Nephron progenitor cell (in vitro differentiated cells): ENCODE results near the gene GRAP.
"Not testable (repeated sequence)": the region's sequence is repeated elsewhere in the genome, so short reads cannot be mapped to it uniquely, and the experiment has no call there.

Experiments
- DNase-seq: peaks from one replicate; pipeline ENCODE4 v3.0.0; 2021
- H3K27ac Mint-ChIP-seq: 2 replicates; pipeline ENCODE4 v1.8.0; 2021; ENCODE audit warnings: mild to moderate bottlenecking, moderate library complexity, mixed read lengths
- H3K27me3 Mint-ChIP-seq: 2 replicates; pipeline ENCODE4 v1.8.0; 2021; ENCODE audit warnings: mild to moderate bottlenecking, low read depth, mixed read lengths; ENCODE audit not compliant: poor library complexity
- H3K36me3 Mint-ChIP-seq: 2 replicates; pipeline ENCODE4 v1.8.0; 2021; ENCODE audit warnings: low read depth, mixed read lengths
- H3K4me1 Mint-ChIP-seq: 2 replicates; pipeline ENCODE4 v1.8.0; 2021; ENCODE audit warnings: mixed read lengths
- H3K4me3 Mint-ChIP-seq: 2 replicates; pipeline ENCODE4 v1.8.0; 2021; ENCODE audit warnings: mild to moderate bottlenecking, moderate library complexity, mixed read lengths
- H3K9me3 Mint-ChIP-seq: 2 replicates; pipeline ENCODE4 v1.8.0; 2021; ENCODE audit warnings: mild to moderate bottlenecking, moderate library complexity, mixed read lengths

Gene GRAP

GRCh38 chr17:19062009-19062717 is 15.4 kb upstream of the GRAP start:
- DNase-seq, result peak; percentile 33
- H3K4me1 Mint-ChIP-seq, H3K27ac Mint-ChIP-seq, H3K36me3 Mint-ChIP-seq, H3K4me3 Mint-ChIP-seq, H3K27me3 Mint-ChIP-seq, H3K9me3 Mint-ChIP-seq: not testable (repeated sequence)

- H3K36me3 Mint-ChIP-seq, H3K4me3 Mint-ChIP-seq, DNase-seq, H3K27ac Mint-ChIP-seq, H3K27me3 Mint-ChIP-seq, H3K9me3 Mint-ChIP-seq, H3K4me1 Mint-ChIP-seq: not testable (repeated sequence)
Measured at GRCh38 chr17:19055447-19055846, 8.7 kb upstream of the GRAP start.

- H3K9me3 Mint-ChIP-seq, H3K4me1 Mint-ChIP-seq, H3K36me3 Mint-ChIP-seq, H3K27ac Mint-ChIP-seq, DNase-seq, H3K4me3 Mint-ChIP-seq, H3K27me3 Mint-ChIP-seq: not testable (repeated sequence)
Measured at GRCh38 chr17:19048826-19049225, 2.1 kb upstream of the GRAP start.

DNA sequence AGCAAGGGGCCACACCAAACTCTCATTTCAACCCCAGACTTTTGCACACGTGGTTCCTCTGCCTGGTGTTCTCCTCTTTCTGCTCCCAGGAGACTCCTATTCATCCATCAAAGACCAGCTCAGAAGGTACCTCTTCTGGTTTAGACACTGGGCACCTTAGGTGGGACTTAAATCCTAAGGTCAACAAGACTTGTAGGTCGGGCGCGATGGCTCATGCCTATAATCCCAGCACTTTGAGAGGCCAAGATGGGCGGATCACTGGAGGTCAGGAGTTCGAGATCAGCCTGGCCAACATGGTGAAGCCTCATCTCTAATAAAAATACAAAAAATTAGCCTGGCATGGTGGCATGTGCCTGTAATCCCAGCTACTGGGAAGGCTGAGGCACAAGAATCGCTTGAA is 753 bp upstream of the GRAP start:
- H3K36me3 Mint-ChIP-seq, H3K27me3 Mint-ChIP-seq, H3K4me3 Mint-ChIP-seq, H3K4me1 Mint-ChIP-seq, DNase-seq, H3K9me3 Mint-ChIP-seq, H3K27ac Mint-ChIP-seq: not testable (repeated sequence)

- H3K4me3 Mint-ChIP-seq, H3K27me3 Mint-ChIP-seq, H3K36me3 Mint-ChIP-seq, H3K4me1 Mint-ChIP-seq, H3K27ac Mint-ChIP-seq, DNase-seq, H3K9me3 Mint-ChIP-seq: not testable (repeated sequence)
Measured at GRCh38 chr17:19044643-19045042, 2.1 kb downstream of the GRAP start.

- not testable (repeated sequence) for H3K9me3 Mint-ChIP-seq, H3K27me3 Mint-ChIP-seq, H3K27ac Mint-ChIP-seq, DNase-seq, H3K4me1 Mint-ChIP-seq, H3K36me3 Mint-ChIP-seq, H3K4me3 Mint-ChIP-seq
Measured at GRCh38 chr17:19043032-19043431, 3.7 kb downstream of the GRAP start.

GRCh38 chr17:19042369-19042768 is 4.4 kb downstream of the GRAP start:
- not testable (repeated sequence) for H3K27me3 Mint-ChIP-seq

DNA sequence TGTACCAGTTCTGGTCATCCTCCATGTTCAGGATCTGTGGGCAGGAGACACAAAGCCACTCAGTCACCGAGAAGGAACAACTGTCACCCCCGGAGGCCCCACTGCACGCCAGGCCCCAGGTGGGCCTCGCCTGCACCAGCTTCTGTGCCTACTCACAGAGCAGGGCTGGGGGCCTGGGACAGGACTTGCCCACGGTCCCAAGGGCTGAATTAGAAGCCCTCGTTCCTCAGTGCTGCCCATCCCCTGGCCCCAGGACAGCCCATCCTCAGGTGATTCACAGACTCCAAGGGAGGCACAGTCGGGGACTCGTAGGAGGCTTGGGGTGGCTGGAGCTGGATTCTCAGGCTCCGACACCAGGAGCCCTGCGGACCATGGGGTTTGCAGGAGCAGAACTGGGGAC is 4.9 kb downstream of the GRAP start:
- not testable (repeated sequence) for H3K27ac Mint-ChIP-seq, DNase-seq, H3K27me3 Mint-ChIP-seq, H3K4me1 Mint-ChIP-seq, H3K4me3 Mint-ChIP-seq, H3K9me3 Mint-ChIP-seq, H3K36me3 Mint-ChIP-seq

More at GRCh38 chr17:19042369-19042768, 4.4 kb downstream of the GRAP start:
- H3K36me3 Mint-ChIP-seq, DNase-seq, H3K27ac Mint-ChIP-seq, H3K9me3 Mint-ChIP-seq, H3K4me3 Mint-ChIP-seq, H3K4me1 Mint-ChIP-seq: not testable (repeated sequence)

DNA sequence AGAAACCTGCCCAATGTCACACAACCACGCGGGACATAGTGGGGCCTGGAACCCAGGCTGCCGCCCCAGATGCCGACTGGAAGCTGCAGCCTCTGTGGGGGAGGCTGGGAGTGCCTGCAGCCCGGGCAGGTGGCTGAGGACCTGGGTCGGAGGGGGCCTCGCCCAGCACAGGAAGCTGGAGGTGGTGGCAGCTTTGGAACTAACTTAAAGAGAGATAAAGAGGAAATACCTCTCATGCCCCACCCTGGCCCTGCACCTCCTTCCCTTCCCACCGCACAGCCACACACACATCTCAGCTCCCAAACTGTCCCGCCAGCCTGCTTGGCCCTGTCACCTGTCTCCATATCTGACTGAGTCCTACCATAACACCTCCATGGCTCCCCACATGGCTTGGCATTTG is 6.4 kb downstream of the GRAP start:
- H3K9me3 Mint-ChIP-seq, H3K27me3 Mint-ChIP-seq, H3K27ac Mint-ChIP-seq, DNase-seq, H3K4me1 Mint-ChIP-seq, H3K4me3 Mint-ChIP-seq, H3K36me3 Mint-ChIP-seq: not testable (repeated sequence)

DNA sequence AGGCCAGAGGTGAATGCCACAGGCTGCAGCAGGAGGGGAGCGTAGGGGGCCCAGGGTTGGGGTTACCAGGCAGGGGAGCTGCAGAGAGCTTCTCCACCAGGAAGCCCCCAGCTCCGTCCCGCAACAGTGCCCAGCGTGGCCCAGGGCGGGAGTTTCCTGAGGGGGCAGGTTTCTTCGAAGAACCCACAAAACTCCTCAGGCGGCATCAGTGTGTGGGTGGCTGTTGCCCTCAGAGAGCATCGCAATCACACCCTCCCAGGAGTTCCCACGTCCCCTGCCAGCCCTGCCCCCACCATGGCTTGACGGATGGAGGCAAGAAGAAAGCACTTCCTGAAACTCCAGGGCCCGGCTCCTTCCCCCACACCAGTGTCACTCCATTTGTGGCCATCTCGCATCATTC is 8.0 kb downstream of the GRAP start:
- H3K4me1 Mint-ChIP-seq, H3K9me3 Mint-ChIP-seq, H3K27me3 Mint-ChIP-seq, DNase-seq, H3K4me3 Mint-ChIP-seq, H3K36me3 Mint-ChIP-seq, H3K27ac Mint-ChIP-seq: not testable (repeated sequence)

- not testable (repeated sequence) for H3K4me3 Mint-ChIP-seq, H3K27ac Mint-ChIP-seq, H3K4me1 Mint-ChIP-seq, DNase-seq, H3K27me3 Mint-ChIP-seq, H3K36me3 Mint-ChIP-seq, H3K9me3 Mint-ChIP-seq
Measured at GRCh38 chr17:19038007-19038406, 8.8 kb downstream of the GRAP start.

GRCh38 chr17:19037547-19037946 is 9.2 kb downstream of the GRAP start:
- H3K27ac Mint-ChIP-seq, H3K4me1 Mint-ChIP-seq, H3K36me3 Mint-ChIP-seq, H3K4me3 Mint-ChIP-seq, H3K27me3 Mint-ChIP-seq, DNase-seq, H3K9me3 Mint-ChIP-seq: not testable (repeated sequence)

- not testable (repeated sequence) for H3K27me3 Mint-ChIP-seq, DNase-seq, H3K4me3 Mint-ChIP-seq, H3K9me3 Mint-ChIP-seq, H3K4me1 Mint-ChIP-seq, H3K36me3 Mint-ChIP-seq, H3K27ac Mint-ChIP-seq
Measured at GRCh38 chr17:19036186-19036585, 10.6 kb downstream of the GRAP start.

DNA sequence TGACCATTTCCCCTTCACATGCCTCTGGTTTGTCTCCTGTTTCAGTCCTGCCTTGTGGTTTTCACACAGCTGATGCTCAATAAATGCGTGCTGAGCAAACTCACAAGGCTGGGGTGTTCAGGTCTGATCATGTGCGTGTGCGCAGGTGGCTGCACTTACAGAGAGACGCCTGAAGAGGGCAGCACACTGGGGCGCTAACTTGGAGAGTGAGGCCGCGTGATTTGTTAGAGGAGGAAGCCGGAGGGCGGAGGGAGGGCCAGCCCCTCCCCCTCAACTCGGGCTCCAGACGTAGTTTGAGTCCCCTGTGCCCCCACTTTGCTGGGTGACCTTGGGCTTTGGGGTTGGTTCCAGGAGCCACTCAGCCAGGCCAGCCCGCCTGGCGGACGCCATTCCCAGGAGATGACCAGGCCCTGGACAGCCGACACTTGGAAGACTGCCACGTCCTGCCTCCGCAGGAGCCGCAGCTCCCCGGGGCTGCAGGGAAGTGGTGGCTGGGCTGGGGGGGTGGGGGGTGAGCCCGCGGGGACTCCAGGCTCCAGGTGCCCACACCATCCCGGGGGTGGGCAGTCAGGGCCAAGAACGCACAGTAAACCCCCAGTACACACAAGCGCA is 14.3 kb downstream of the GRAP start:
- not testable (repeated sequence) for H3K27ac Mint-ChIP-seq, DNase-seq, H3K36me3 Mint-ChIP-seq, H3K27me3 Mint-ChIP-seq, H3K4me3 Mint-ChIP-seq, H3K9me3 Mint-ChIP-seq, H3K4me1 Mint-ChIP-seq
